IPS-20b (cell line): ENCODE results near the gene SKI.

ENCODE experiments used
- H3K27ac ChIP-seq: one replicate; pipeline ENCODE4 v1.5.1; 2013; ENCODE audit warnings: low read length
- H3K27me3 ChIP-seq: 2 replicates; pipeline ENCODE4 v1.6.1; 2013; ENCODE audit warnings: mild to moderate bottlenecking, low read length, inconsistent platforms; ENCODE audit not compliant: insufficient read depth
- H3K36me3 ChIP-seq: 2 replicates; pipeline ENCODE4 v1.6.1; 2013; ENCODE audit warnings: low read depth, mild to moderate bottlenecking, inconsistent platforms, low read length, moderate library complexity; ENCODE audit not compliant: insufficient read depth
- H3K4me1 ChIP-seq: 2 replicates; pipeline ENCODE4 v1.6.1; 2013; ENCODE audit warnings: mild to moderate bottlenecking, control low read depth, inconsistent platforms, low read length, moderate library complexity; ENCODE audit not compliant: insufficient read depth
- H3K4me3 ChIP-seq: 2 replicates; pipeline ENCODE4 v1.5.1; 2013; ENCODE audit warnings: mild to moderate bottlenecking, low read length, inconsistent platforms
- H3K9ac ChIP-seq: 2 replicates; pipeline ENCODE4 v1.6.1; 2013; ENCODE audit warnings: low read depth, mild to moderate bottlenecking, inconsistent platforms, low read length, moderate library complexity
- H3K9me3 ChIP-seq: 2 replicates; pipeline ENCODE4 v1.6.1; 2013; ENCODE audit warnings: mild to moderate bottlenecking, low read depth, low read length, inconsistent platforms; ENCODE audit not compliant: insufficient read depth

Gene SKI

GRCh38 chr1:2344121-2344681 is 116.1 kb downstream of the SKI start:
- Histone ChIP-seq H3K4me1 (no peaks in the 10 kb centered on the region), H3K9me3 (no peaks in the 10 kb centered on the region), H3K4me3 (no peak overlapping the region), H3K27ac (no peak overlapping the region), H3K36me3 (no peaks in the 10 kb centered on the region), H3K9ac (no peak overlapping the region), H3K27me3 (no peaks in the 10 kb centered on the region)

- H3K4me3 ChIP-seq: no peak overlapping the region
- no peaks in the 10 kb centered on the region for H3K4me1 ChIP-seq
- H3K36me3 ChIP-seq: no peaks in the 10 kb centered on the region
- no peak overlapping the region for H3K27ac ChIP-seq
- no peaks in the 10 kb centered on the region for H3K9me3 ChIP-seq
- no peaks in the 10 kb centered on the region for H3K27me3 ChIP-seq
- H3K9ac ChIP-seq: no peak overlapping the region
These were observed 116.7 kb downstream of the SKI start for GRCh38 chr1:2344744-2345296.

GRCh38 chr1:2345297-2346075 is 117.4 kb downstream of the SKI start:
- Histone ChIP-seq H3K9me3 (no peaks in the 10 kb centered on the region), H3K9ac (no peak overlapping the region), H3K36me3 (no peaks in the 10 kb centered on the region), H3K27ac (no peak overlapping the region), H3K4me1 (no peaks in the 10 kb centered on the region), H3K4me3 (no peak overlapping the region), H3K27me3 (no peaks in the 10 kb centered on the region)

- H3K4me3 ChIP-seq: no peak overlapping the region
- H3K27me3 ChIP-seq: no peaks in the 10 kb centered on the region
- no peak overlapping the region for H3K27ac ChIP-seq
- no peaks in the 10 kb centered on the region for H3K36me3 ChIP-seq
- H3K9me3 ChIP-seq: no peaks in the 10 kb centered on the region
- H3K9ac ChIP-seq: no peak overlapping the region
- H3K4me1 ChIP-seq: no peaks in the 10 kb centered on the region
These were observed 118.7 kb downstream of the SKI start for GRCh38 chr1:2346691-2347408.

DNA sequence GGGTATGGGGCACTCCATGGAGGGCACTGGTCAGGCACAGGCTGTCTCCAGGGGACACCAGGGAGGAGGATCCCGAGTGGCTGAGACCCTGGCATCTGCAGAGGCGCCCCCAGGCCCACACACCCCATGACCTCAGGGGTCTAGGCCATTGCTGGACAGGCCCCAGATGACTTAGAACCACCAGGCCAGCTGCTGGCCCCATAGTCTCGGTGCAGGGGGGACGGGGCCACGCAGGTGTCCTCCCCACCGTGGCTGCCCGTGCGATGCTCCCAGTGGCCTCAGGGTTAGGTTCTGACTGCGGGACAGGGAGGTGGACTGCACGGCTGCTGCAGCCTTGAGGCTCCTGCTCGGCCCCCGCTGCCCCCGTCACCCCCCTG is 119.3 kb downstream of the SKI start:
- H3K36me3 ChIP-seq: no peaks in the 10 kb centered on the region
- no peaks in the 10 kb centered on the region for H3K9me3 ChIP-seq
- no peak overlapping the region for H3K27ac ChIP-seq
- H3K4me3 ChIP-seq: no peak overlapping the region
- no peaks in the 10 kb centered on the region for H3K4me1 ChIP-seq
- no peaks in the 10 kb centered on the region for H3K27me3 ChIP-seq
- H3K9ac ChIP-seq: no peak overlapping the region

DNA sequence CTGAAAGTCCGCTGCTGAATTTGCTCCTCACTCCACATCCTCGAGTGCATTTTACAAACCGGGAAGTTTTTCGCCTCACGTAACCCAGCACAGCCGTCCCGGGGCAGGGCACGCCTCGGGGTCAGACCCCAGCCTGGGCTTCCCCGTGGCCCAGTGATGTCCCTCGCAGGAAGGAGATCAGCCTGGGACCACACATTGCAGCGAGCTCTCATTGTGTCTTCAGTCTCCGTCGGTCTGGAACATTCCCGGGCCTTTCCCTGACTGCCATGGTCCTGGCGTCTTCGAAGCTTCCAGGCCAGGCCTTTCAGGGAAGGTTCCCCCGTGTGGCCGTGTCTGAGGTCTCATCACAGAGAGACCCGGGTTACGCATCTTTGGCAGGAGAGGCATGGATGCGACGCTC is 119.8 kb downstream of the SKI start:
- H3K27me3 ChIP-seq: no peaks in the 10 kb centered on the region
- H3K4me1 ChIP-seq: no peaks in the 10 kb centered on the region
- no peak overlapping the region for H3K9ac ChIP-seq
- no peaks in the 10 kb centered on the region for H3K9me3 ChIP-seq
- no peaks in the 10 kb centered on the region for H3K36me3 ChIP-seq
- H3K4me3 ChIP-seq: no peak overlapping the region
- no peak overlapping the region for H3K27ac ChIP-seq

- H3K4me1 ChIP-seq: no peaks in the 10 kb centered on the region
- no peaks in the 10 kb centered on the region for H3K27me3 ChIP-seq
- H3K27ac ChIP-seq: no peak overlapping the region
- H3K4me3 ChIP-seq: no peak overlapping the region
- no peaks in the 10 kb centered on the region for H3K9me3 ChIP-seq
- H3K9ac ChIP-seq: no peak overlapping the region
- H3K36me3 ChIP-seq: no peaks in the 10 kb centered on the region
These were observed 120.5 kb downstream of the SKI start for GRCh38 chr1:2348346-2349325.

GRCh38 chr1:2349806-2350205 is 121.7 kb downstream of the SKI start:
- H3K27me3 ChIP-seq: no peaks in the 10 kb centered on the region
- H3K4me1 ChIP-seq: no peaks in the 10 kb centered on the region
- no peak overlapping the region for H3K9ac ChIP-seq
- H3K27ac ChIP-seq: no peak overlapping the region
- no peak overlapping the region for H3K4me3 ChIP-seq
- H3K9me3 ChIP-seq: no peaks in the 10 kb centered on the region
- no peaks in the 10 kb centered on the region for H3K36me3 ChIP-seq

GRCh38 chr1:2350501-2350900 is 122.4 kb downstream of the SKI start:
- no peak overlapping the region for H3K9ac ChIP-seq
- no peaks in the 10 kb centered on the region for H3K4me1 ChIP-seq
- no peak overlapping the region for H3K4me3 ChIP-seq
- H3K9me3 ChIP-seq: no peaks in the 10 kb centered on the region
- H3K36me3 ChIP-seq: no peaks in the 10 kb centered on the region
- no peaks in the 10 kb centered on the region for H3K27me3 ChIP-seq
- H3K27ac ChIP-seq: no peak overlapping the region

GRCh38 chr1:2350911-2351655 is 123.0 kb downstream of the SKI start:
- Histone ChIP-seq H3K4me3 (no peak overlapping the region), H3K36me3 (no peaks in the 10 kb centered on the region), H3K4me1 (no peaks in the 10 kb centered on the region), H3K27me3 (no peaks in the 10 kb centered on the region), H3K9me3 (no peaks in the 10 kb centered on the region), H3K27ac (no peak overlapping the region), H3K9ac (no peak overlapping the region)

GRCh38 chr1:2351723-2352122 is 123.6 kb downstream of the SKI start:
- no peaks in the 10 kb centered on the region for H3K4me1 ChIP-seq
- H3K9ac ChIP-seq: no peak overlapping the region
- H3K27me3 ChIP-seq: no peaks in the 10 kb centered on the region
- H3K36me3 ChIP-seq: no peaks in the 10 kb centered on the region
- H3K27ac ChIP-seq: no peak overlapping the region
- H3K9me3 ChIP-seq: no peaks in the 10 kb centered on the region
- no peak overlapping the region for H3K4me3 ChIP-seq
